Left renal cortex interstitium (tissue), 4 donors: ENCODE results near the gene MYO1H. TPM values are rescaled to one million over a fixed set of nuclear protein-coding genes. Genes with fewer than 3 reads are reported as not detected.

ENCODE experiments used
- DNase-seq, 4 donors: peaks; one replicate each; pipeline ENCODE4 v3.0.0-alpha.2; 2013; ENCODE audit warnings: low read depth in 4 of 4, low spot score in 2 of 4, missing footprints in 1 of 4
- polyA plus RNA-seq, 4 donors: library from polyadenylated mRNA; unstranded; fragments of 120-200 nt; gene quantifications; one replicate each; pipeline ENCODE4 v1.2.1, GENCODE V29; 2013; ENCODE audit not compliant: insufficient read length in 4 of 4

MYO1H gene
- polyA plus RNA-seq, 4 donors: 0.89 to 2.7 (median 2.2) TPM

DNA sequence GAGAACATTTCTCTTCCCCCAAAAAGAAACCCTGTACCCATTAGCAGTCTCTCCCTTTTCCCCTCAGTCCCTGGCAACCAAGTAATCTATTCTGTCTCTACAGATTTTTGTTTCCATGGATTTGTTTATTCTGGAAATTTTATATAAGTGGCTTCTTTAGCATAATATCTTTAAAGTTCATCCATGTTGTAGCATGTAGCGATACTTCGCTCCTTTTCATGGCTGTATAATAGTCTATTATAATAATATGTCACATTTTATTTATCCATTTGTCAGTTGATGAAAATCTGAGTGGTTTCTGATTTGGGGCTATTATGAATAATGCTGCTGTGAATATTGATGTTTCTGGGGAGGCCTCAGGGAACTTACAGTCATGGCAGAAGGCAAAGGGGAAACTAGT is 12.8 kb upstream of the MYO1H start:
- DNase-seq: no peak

DNA sequence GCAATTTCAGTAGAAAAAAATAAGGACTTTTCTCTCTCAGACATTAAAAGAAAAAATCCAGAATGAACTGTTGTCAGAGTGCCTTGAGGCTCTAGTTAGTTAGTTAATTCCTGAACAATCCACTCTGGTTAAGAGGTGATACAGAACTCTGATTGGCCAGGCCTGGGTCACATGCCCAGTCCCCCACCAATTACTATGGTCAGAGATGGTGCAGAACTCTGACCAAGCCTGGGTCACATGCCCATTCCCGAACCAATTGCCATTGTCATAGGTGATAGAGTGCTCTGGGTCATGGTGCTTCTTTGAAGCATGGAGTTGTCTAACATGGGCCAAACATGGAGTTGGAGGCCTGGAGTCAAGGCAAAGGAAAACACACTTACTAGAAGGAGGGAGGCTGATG is 11.1 kb upstream of the MYO1H start:
- no peak for DNase-seq

DNA sequence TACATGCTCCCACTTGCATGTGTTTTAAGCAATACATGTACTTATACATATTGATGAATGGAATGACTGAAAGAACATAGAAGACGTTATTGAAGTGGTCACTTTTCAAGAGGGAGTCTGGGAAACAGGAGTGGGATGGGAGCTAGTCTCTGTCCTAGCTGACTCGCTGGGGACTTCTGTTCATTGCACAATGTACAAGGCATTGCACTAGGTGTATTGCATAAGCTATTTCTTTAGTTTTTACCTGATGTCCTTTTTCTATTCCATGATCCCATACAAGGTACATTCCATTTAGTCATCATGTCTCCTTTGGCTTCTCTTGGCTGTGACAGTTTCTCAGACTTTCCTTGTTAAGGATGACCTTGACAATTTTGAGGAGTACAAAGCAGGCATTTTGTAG is 4.0 kb upstream of the MYO1H start:
- DNase-seq: no peak

DNA sequence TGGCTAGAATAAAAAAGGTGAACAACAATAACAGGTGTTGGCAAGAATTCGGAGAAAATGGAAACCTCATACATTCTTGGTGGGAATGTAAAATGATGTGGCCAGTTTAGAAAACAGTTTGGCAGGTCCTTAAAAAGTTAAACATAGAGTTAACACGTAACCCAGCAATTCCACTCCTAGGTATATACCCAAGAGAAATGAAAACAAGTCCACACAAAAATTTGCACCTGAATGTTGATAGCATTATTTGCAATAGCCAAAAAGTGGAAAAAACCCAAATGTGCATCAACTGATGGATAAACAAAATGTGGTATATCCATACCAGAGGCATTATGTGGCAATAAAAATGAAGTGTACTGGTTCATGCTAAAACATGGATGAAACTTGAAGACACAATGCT is 2.3 kb upstream of the MYO1H start:
- DNase-seq: no peak

DNA sequence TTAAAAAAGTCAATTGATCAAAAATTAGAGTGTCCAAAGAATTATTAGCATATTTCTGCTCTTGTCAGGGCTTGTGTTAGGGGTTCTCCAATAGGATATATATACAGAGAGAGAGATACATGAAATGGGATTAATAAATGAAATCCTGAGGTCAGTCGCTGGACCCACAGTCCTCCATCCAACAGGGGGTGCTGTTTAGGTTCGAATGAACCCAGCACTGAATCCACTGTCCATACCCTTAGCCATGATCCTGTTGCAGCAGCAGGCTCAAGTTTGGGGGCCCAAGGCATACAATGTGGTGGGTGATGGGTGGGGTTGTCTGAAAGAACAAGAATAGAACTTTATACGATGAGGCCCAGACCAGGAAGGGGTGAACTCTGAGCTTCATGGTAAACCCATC is 780 bp upstream of the MYO1H start:
- DNase-seq: no peak

DNA sequence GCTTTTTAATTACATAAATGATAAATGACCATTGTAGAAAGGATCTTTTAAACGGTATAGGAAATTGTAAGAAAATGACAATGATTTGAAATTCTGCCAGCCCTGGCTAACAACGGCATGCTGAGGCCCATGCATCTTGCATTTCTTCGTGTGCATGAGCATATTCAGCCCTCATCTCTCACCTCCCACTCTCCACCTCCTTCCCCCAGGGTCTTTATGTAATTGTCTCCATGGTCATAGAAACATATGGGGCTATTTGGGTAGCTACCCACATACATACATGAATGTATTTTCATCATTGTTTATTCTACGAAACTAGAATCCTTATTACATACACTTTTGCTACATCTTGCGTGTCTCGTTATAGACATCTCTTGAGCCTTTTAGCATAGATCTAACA is 4.5 kb downstream of the MYO1H start:
- no peak for DNase-seq

DNA sequence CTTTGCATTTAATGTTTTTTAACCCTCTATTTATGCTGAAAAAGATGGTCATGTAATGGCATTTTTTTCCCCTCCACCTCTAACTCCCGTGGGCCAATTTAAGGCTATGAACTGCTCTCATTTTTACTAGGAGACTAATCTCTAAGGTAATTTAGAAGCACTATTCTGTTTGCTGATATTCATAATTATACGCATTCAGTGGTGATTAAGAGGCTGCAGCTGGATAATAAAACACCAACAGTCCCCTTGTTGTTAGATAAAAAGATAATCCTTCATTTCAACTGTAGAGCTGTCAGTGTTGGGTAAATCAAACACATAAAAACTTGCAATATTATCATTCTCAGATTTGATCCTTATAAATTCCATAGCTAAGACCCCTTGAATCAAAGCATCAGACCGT is 8.9 kb downstream of the MYO1H start:
- no peak for DNase-seq

DNA sequence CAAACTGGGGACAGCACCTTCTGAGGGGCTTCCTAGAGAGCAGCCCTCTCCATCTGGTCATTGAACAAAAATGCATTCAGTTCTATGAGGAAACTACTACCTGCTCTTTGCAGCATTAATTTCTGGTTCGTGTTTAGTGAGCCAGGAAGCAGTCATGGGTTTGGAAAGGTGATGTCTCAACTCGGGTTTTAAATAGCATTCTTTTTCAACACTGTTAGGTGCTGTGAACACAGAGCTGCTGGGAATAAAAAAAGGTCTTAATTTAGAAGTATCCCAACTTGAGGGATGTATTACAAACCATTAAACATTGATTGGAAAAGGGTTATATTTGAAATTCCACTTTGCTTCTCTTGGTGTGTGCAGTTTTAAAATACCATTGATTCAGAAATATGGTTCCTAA is 9.3 kb downstream of the MYO1H start:
- DNase-seq: no peak

DNA sequence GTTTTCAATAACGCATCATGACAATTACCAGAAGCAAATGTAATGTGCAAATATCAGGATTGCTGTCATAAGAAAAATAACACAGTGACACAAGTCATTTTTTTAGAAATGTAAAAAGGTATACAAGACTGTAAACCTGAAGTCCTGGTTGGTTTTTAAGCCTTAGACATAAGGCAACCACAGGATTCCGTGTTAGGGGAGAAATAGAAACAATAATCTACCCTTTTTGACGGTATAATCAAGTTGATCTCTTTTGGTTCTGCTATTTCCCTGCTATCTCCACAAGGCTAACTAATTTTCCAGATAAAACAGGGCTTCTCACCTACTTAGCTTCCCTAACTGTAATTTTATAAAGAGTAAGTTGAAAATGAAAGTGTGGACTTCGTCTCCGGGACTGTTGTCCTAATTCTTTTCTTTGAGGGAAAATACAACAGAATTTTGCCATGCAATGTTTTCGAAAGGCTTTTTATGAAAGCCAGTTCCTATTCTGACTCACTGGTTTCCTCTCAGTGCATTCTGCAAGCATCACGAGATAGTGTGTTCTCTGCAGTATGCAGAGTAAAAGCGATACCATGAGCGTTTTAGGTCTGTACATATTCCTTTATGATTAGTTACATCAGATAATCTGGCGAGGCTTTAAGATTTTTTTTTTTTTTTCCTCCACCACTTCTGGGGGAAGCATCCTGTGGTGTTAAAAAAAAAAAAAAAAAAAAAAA is 10.6 kb downstream of the MYO1H start:
- DNase-seq: no peak

DNA sequence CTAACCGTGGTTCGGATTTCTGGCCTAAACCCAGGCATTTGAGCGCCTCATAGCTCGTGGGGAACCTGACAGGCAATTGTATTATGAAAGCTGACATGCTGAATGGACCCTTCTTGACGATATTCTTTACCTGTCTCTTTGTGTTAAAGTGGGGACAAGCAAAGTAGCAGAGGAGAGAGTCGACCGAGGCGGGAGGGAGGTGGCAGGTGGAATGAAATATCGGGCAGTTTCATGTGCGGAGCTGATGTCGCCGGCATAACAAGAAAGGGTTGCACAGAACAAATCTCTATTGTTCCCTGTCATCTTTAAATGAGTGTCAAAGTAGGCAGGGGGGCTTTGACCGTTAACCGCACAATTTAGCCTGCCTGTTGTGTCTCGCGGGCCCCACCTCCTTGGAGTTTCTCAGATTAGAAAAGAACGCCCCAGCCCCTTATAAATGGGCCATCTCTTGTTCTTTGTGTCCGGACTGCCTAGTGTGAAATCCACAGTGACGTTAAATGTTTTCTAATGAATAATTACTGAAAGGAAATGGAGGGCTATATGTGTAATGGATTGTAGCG is 11.5 kb downstream of the MYO1H start:
- no peak for DNase-seq

DNA sequence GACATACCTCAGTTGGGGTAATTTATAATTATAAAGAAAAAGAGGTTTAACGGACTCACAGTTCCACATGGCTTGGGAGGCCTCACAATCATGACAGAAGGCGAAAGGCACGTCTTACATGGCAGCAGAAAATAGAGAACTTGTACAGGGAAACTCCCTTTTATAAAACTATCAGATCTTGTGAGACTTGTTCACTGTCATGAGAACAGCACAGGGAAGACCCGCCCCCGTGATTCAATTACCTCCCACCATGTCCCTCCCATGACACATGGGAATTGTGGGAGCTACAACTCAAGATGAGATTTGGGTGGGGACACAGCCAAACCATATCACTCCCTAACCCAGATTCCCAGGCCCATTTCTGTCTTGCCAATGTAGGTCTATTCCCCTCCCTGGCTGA is 22.1 kb downstream of the MYO1H start:
- DNase-seq: no peak

DNA sequence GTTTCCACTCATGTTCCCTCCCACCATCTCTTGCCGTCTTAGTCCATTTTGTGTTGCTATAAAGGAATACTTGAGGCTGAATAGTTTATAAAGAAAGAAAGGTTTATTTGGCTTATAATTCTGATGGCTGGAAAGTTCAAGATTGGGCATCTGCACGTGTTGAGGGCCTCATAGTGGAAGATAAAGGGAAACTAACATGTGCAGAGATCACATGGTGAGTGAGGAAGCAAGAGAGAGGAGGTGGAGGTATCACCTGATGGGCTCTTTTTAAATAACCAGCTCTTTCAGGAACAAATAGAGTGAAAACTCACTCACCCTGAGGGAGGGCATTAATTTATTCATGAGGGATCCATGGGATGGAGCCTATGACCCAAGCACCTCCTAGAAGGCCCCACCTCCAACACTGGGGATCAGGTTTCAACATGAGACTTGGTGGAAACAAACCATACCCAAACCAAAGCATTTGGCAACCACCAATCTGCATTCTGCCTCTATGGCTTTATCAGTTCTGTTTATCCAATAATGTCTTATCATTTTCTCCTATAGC is 29.5 kb downstream of the MYO1H start:
- DNase-seq: no peak

DNA sequence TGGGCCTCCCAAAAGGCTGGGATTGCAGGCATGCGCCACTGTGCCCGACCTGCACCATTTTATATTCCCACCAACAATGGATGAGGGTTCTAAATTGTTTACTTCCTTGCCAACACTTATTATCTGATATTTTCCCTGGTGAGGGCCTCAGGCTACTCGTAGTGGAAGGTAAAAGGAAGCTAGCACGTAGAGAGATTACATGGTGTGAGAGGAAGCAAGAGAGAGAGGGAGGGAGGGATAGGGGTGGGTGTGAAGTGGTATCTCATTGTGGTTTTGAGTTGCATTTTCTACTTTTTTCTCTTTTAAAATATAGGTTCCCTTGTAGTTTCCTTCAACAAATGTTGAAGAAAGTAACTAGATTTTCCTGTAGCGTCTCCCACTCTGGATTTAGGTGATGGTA is 30.9 kb downstream of the MYO1H start:
- no peak for DNase-seq

DNA sequence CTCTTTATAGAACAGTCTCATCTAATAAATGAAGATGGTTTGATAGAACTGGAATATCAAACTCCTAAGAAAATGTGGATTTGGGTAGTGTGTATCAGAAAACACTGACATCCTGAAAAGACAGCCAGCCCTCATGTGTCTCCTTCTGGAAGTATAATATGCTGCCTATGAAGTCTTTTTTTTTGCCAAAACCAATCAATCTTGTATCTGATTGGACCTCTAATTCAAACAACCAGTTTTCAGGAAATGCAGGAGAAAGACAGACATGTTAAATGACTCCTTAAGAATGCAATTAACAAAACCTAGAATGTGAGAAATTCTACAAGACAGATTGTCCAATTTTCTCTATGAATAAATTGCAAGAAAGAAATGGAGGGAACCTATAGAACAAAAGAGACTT is 34.3 kb downstream of the MYO1H start:
- DNase-seq: no peak

DNA sequence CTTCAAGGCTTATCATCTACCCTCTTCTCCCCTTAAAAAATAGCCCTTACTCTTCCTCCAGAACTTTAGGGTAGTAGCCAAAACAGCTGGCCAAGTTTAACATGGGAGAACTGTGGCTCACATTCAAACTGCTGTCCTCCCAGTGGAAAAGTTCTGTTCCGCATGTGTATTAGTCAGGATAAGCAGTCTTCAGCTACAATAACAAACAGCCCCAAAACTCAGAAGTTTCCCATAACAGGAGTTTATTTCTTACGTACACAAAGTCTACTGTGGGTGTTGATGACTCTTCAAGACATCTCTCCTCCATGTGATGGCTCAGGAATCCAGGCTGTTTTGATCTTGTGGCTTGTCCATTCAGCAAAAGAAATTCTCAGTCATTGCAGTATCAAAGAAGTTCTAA is 35.5 kb downstream of the MYO1H start:
- no peak for DNase-seq

DNA sequence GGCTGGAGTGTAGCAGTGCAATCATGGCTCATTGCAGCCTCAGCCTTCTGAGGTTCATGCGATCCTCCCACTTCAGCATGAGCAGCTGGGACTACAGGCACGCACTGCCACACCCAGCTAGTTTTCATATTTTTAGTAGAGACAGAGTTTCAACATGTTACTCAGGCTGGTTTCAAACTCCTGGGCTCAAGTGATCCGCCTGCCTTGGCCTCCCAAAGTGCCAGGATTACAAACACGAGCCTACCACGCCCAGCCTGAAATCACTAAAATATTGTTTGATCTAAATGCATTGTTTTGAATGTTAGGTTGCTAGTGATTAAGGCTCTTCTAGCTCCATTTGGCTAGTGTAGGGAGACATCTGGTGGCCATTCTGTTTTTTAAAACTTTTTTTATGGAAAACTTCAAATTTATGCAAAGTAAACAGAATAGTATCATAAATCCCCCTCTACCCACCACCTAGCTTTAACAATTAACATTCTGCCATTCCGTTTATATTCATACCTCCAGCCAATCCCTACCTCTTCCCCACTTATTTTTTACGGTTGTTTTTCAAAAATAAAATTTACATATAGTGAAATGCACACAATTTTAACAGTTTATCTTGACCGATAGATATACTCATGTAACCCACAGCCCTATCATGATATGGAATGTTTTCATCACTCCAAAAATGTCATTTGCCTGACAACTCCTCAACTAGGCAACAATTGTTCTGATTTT is 37.8 kb downstream of the MYO1H start:
- DNase-seq: peak in 1 of 4 donors; percentile 42

DNA sequence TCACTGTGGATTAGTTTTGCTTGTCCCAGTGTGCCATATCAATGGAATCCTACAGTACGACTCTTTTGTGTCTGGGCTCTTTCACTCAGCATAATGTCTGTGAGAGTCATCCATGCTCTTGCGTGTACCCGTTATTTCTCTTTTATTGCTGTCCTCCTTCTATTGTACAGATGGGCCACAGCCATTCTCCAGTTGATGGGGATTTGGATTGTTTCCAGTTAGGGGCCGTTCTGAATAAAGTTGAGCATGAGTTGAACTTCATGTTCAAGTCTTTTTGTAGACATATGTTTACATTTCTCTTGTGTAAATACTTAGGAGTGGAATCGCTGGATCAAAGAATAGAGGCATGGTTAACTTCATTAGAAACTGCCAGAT is 38.3 kb downstream of the MYO1H start:
- DNase-seq: no peak

DNA sequence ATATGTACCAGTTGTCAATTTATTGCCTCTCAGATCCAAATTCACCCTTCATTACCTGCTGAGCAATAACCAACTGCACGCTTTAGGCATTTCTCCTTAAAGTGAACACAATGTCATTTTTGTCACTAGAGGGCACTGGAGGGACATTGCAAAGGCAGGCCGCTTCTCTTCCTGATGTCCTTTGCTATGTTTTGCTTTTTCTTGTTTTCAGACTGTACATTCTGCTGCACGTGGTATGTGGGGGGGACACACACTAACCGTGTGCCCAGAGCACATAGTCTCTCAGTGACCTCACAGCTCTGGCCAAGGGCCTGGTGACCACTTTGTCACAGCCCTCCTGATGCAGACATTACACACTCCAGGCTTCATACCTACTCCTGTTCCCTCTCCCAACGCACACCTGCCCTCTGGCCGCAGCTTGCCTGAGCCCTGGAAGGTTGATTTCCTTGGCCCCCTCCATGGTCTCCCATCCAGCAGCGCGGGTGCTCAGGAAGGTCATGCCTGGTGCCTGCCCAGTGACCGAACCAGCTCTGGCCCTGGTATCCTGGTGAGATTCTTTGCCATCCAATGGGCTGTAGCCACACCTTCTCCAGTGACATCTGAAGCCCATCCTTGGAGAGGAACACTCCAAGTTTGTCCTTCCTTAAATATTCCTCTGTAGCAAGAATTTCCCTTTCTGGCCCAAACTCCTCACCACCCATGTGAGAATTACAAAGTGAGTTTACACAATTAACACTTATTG is 39.9 kb downstream of the MYO1H start:
- DNase-seq: no peak

DNA sequence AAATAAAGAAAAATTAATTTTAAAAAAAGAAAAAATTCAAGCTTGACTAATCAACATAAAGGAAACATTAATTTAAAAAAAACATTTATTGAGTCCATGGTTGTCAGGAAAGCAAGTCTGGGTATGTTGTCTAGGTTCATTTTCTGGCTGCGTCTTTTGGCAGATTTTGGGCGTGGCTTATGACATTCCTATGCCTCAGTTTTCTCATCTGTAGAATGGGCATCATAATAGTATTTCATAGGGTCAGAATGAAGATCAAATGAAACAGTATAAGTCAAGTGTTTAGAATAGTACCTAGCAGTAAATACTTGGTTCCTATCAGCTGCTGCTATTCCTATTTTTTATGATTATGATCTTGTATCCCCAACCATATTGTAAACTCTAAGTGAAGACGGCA is 40.5 kb downstream of the MYO1H start:
- DNase-seq: no peak

DNA sequence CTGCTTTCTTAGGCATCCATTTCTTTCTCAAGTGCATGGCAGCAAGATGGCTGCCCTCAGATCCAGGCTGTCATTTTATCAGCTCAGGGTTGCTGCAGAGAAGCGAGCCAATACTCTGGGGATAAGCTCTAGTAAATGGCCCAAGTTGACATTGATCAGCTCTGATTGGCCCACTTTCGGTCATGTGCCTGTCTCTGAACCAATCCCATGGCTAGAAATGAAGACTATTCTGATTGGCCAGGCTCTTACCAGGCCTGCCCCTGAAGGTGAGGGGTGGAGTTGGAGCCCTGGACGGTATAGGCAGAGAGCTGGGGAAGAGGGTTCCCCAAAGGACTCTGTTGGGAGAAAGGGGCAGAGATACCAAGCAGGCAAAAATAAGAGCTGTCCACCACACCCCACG is 41.4 kb downstream of the MYO1H start:
- DNase-seq: no peak
